AG08396 (cell line): Measurements from ENCODE around the gene ACSL4.
"Not testable (repeated sequence)": the region's sequence is repeated elsewhere in the genome, so short reads cannot be mapped to it uniquely, and the experiment has no call there.

Experiments used
- DNase-seq: peaks from one replicate; pipeline ENCODE4 v3.0.0; 2012; ENCODE audit warnings: low spot score, mixed read lengths

Gene ACSL4

GRCh38 chrX:109732807-109733612, at the start of gene ACSL4:
Gene ACSL4, minus strand, starts transcription at chrX:109733257. Its CDS starts 49,894 bp downstream, at chrX:109683363.
- peak; percentile 89 for DNase-seq

GRCh38 chrX:109777749-109778148, 44.7 kb upstream of the ACSL4 start:
- DNase-seq = no peak

- no peak for DNase-seq
These were observed 43.9 kb upstream of the ACSL4 start for GRCh38 chrX:109776986-109777385.

GRCh38 chrX:109776432-109776831, 43.4 kb upstream of the ACSL4 start:
- DNase-seq = no peak

GRCh38 chrX:109775386-109775785, 42.3 kb upstream of the ACSL4 start:
- DNase-seq = no peak

GRCh38 chrX:109774706-109775105, 41.6 kb upstream of the ACSL4 start:
- peak; percentile 46 for DNase-seq

- no peak for DNase-seq
These were observed 41.1 kb upstream of the ACSL4 start for GRCh38 chrX:109774136-109774535.

GRCh38 chrX:109773374-109773773, 40.3 kb upstream of the ACSL4 start:
- DNase-seq = no peak

GRCh38 chrX:109770780-109771179, 37.7 kb upstream of the ACSL4 start:
- no peak for DNase-seq

- no peak for DNase-seq
These were observed 27.8 kb upstream of the ACSL4 start for GRCh38 chrX:109760922-109761250.

GRCh38 chrX:109760209-109760921, 27.3 kb upstream of the ACSL4 start:
- DNase-seq = no peak

GRCh38 chrX:109753256-109753655, 20.2 kb upstream of the ACSL4 start:
- DNase-seq = no peak

- DNase-seq = no peak
These were observed 18.6 kb upstream of the ACSL4 start for GRCh38 chrX:109751698-109752097.

GRCh38 chrX:109749207-109749606, 16.1 kb upstream of the ACSL4 start:
- no peak for DNase-seq

GRCh38 chrX:109747681-109748080, 14.6 kb upstream of the ACSL4 start:
- no peak for DNase-seq

- DNase-seq = no peak
These were observed 9.7 kb upstream of the ACSL4 start for GRCh38 chrX:109742722-109743121.

GRCh38 chrX:109740896-109741295, 7.8 kb upstream of the ACSL4 start:
- DNase-seq = not testable (repeated sequence)

- DNase-seq = no peak
These were observed 7.4 kb upstream of the ACSL4 start for GRCh38 chrX:109740433-109740809.

GRCh38 chrX:109739625-109740432, 6.8 kb upstream of the ACSL4 start:
- DNase-seq = peak; percentile 22

- DNase-seq = no peak
These were observed 2.2 kb upstream of the ACSL4 start for GRCh38 chrX:109735202-109735744.

GRCh38 chrX:109733613-109734083, 591 bp upstream of the ACSL4 start:
- DNase-seq = no peak
